Lower lobe of right lung (tissue), 2 donors: Measurements from ENCODE around the gene PDGFA. TPM values are rescaled to one million over a fixed set of nuclear protein-coding genes. Genes with fewer than 3 reads are reported as not detected.

ENCODE experiments used
- ATAC-seq, 2 donors: fragments of 200-7000 bp; cut with Tn5 transposase; one replicate each; pipeline ENCODE4 v1.9.1; 2020 to 2022; ENCODE audit warnings: mild to moderate bottlenecking in 2 of 2, moderate library complexity in 2 of 2
- DNase-seq: peaks from one replicate; pipeline ENCODE4 v3.0.0-alpha.2; 2020
- H3K27ac ChIP-seq: fragments of 200-600 bp; one replicate; pipeline ENCODE4 v1.8.0; 2022
- H3K27me3 ChIP-seq: fragments of 200-600 bp; one replicate; pipeline ENCODE4 v1.8.0; 2022; ENCODE audit warnings: low read depth
- H3K36me3 ChIP-seq: fragments of 200-600 bp; one replicate; pipeline ENCODE4 v1.8.0; 2022; ENCODE audit warnings: mild to moderate bottlenecking
- H3K4me1 ChIP-seq: fragments of 200-600 bp; one replicate; pipeline ENCODE4 v1.8.0; 2022
- H3K4me3 ChIP-seq: fragments of 200-600 bp; one replicate; pipeline ENCODE4 v1.8.0; 2022; ENCODE audit warnings: mild to moderate bottlenecking
- H3K9me3 ChIP-seq: fragments of 200-600 bp; one replicate; pipeline ENCODE4 v1.8.0; 2022
- CTCF ChIP-seq: fragments of 200-600 bp; IDR thresholded peaks from one replicate; pipeline ENCODE4 v1.8.0; 2022; ENCODE audit warnings: antibody characterized with exemption, mild to moderate bottlenecking
- intact Hi-C: fragments of 100-400 bp; cut with DNase I; formaldehyde crosslinking; loops from one replicate; pipeline ENCODE4 v1.11.0; 2022
- total RNA-seq: library from RNA; stranded (reverse); fragmentation: NEBNext Ultra II Directional; extraction: Animal tissue kit (Norgen Biotek cat#: 25700); gene quantifications from one replicate; pipeline ENCODE4 v1.2.1, GENCODE V29; 2021
- donor health status: DM: no; HTN: yes; CAD: no; lungs with severe emphysema.

Gene PDGFA
- total RNA-seq, 1 donor from 2014 or later = 27.1 TPM

DNA sequence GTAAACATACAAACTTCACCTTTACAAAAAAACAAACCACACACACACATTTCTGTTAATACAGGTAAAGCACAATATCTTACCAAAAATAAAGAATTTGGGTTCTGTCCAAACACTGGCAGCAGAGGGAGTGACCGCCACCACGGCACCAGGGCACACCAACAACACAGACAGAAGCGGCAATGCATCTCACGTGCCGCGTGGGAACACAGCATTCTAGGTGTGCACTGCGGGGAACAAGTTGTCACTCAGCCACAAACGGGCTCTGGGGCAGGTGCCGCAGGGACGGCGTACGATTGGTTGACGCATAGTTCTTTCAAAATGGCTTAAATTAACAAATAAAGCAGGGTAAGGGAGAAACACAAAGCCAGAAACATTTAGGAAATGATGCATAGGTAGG is 22.3 kb downstream of the PDGFA start:
- Histone ChIP-seq H3K4me3 (no peak overlapping the region), H3K4me1 (no peaks in the 10 kb centered on the region), H3K27me3 (no peaks in the 10 kb centered on the region), H3K36me3 (peaks cover 40% of the 10 kb centered on the region), H3K27ac (no peak overlapping the region), H3K9me3 (no peaks in the 10 kb centered on the region)
- intact Hi-C loops = no loop called here
- DNase-seq (peak; percentile 19), ATAC-seq (no peak)
- no peak for TF ChIP-seq CTCF

GRCh38 chr7:496528-497295 is 22.9 kb downstream of the PDGFA start:
- no peak overlapping the region for H3K27ac ChIP-seq
- no peak for TF ChIP-seq CTCF
- peaks cover 37% of the 10 kb centered on the region for H3K36me3 ChIP-seq
- intact Hi-C loops = no loop called here
- no peaks in the 10 kb centered on the region for H3K9me3 ChIP-seq
- no peak overlapping the region for H3K4me3 ChIP-seq
- ATAC-seq (no peak), DNase-seq (peak; percentile 50)
- H3K27me3 ChIP-seq = no peaks in the 10 kb centered on the region
- no peaks in the 10 kb centered on the region for H3K4me1 ChIP-seq

DNA sequence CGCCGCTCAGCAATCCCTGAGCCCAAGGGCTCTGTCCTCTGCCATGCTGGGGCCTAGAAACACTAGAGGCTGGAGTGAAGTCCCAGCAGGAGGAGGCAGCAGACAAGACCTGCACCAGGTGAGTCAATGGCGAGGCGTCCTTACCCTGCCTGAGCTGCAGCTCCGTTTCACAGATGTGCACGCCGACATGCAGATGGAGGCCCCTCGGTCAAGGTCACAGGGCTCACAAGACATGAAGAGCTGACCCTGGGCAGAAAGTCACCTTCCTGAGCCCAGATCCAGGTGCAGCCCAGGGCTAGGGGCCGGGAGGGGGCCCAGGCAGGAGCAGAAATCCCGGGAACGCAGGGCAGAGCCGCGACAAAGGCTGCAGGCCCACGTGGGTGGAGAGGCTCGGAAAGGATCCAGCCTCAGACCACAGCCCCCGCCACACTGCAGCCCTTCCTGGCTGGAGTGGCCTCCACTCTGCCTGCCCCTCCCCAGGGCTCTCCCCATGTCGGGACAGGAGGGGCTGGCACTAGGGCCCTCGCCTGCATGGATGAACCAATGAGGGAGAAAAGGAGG is 23.8 kb downstream of the PDGFA start:
- H3K36me3 ChIP-seq = peaks cover 29% of the 10 kb centered on the region
- intact Hi-C loops = no loop called here
- ATAC-seq (peak in 1 of 2 donors; percentile 5), DNase-seq (peak; percentile 41)
- no peaks in the 10 kb centered on the region for H3K9me3 ChIP-seq
- no peaks in the 10 kb centered on the region for H3K4me1 ChIP-seq
- no peaks in the 10 kb centered on the region for H3K27me3 ChIP-seq
- H3K27ac ChIP-seq = no peak overlapping the region
- no peak for TF ChIP-seq CTCF
- H3K4me3 ChIP-seq = no peak overlapping the region

GRCh38 chr7:495326-495725 is 24.3 kb downstream of the PDGFA start:
- Histone ChIP-seq H3K4me1 (no peaks in the 10 kb centered on the region), H3K27ac (no peak overlapping the region), H3K4me3 (no peak overlapping the region), H3K36me3 (peaks cover 23% of the 10 kb centered on the region), H3K9me3 (no peaks in the 10 kb centered on the region), H3K27me3 (no peaks in the 10 kb centered on the region)
- intact Hi-C loops = no loop called here
- DNase-seq = peak; percentile 35
- ATAC-seq = no peak
- no peak for TF ChIP-seq CTCF

- Histone ChIP-seq H3K27ac (no peak overlapping the region), H3K27me3 (no peaks in the 10 kb centered on the region), H3K36me3 (peaks cover 19% of the 10 kb centered on the region), H3K4me3 (no peak overlapping the region), H3K4me1 (no peaks in the 10 kb centered on the region), H3K9me3 (no peaks in the 10 kb centered on the region)
- DNase-seq = peak; percentile 26
- TF ChIP-seq CTCF = no peak
- peak in 1 of 2 donors; percentile 2 for ATAC-seq
- intact Hi-C loops = no loop called here
Observed at GRCh38 chr7:494906-495305, 24.7 kb downstream of the PDGFA start.
